ENCODE results near the gene ZNF318.
"Not testable (repeated sequence)": the region's sequence is repeated elsewhere in the genome, so short reads cannot be mapped to it uniquely, and the experiment has no call there.

The ZNF318 gene

DNA sequence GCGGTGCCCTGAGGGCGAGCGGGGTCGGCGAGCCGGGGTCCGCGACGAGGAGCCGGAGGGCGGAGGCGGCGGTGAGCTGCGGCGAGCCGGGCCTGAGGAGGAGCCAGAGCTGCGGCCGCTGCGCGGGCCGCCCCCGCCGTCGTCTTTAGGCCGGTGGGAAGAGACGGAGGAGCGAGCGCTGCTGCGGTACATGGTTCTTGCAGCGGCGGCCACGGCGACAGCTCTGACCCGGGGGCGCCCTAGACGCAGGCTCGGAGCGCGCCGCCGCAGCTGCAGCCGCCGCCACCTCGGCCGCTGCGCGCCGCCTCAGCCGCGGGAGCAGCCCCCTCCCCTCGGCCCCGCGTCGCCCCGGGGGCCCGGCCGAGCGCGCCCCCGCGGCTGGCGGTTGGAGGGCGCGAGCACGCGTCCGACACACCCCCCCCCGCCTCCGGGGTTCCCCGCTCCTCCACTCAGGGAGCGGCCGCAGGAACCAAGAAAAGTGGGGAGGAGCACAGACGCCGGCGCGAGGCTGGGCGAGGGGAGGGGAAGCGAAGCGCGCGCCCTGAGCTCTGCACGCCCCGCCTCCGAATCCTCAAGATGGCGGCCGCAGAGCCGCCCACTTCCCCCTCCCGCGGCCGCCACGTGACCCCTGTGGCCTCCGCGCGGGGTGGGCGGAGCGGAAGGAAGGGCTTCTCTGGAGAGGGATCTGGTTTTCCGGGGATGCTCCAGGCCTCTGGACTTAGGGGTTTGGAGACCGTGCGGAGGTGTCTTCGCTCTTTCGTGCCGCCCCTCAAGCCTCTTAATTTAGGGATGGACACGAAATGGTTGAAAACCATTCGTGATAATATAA is at the start of gene ZNF318:
TSS of gene ZNF318 (minus strand) at position 474 of the 829 bp plus-strand sequence. CDS start at position 192, 282 bp downstream.
- peak; percentile 82 for DNase-seq

DNA sequence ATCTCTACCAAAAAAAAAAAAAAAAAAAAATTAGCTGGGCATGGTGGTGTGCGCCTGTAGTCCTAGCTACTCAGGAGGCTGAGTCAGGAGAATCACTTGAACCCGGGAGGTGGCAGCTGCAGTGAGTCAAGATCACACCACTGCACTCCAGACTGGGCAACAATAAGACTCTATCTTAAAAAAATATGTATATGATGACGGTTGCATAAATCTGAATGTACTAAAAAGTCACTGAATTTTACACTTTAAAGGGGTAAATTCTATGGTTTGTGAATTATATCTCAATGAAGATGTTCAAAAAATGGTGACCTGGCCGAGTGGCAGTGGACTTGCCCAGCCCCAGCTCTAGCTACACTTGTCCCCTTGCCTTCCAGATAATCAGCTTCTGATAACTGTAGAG is 47.5 kb upstream of the ZNF318 start:
- no peak for DNase-seq

GRCh38 chr6:43415275-43415674 is 45.8 kb upstream of the ZNF318 start:
- not testable (repeated sequence) for DNase-seq

- DNase-seq, result no peak
Measured at GRCh38 chr6:43413002-43413401, 43.6 kb upstream of the ZNF318 start.

- DNase-seq, result no peak
Measured at GRCh38 chr6:43412541-43412940, 43.1 kb upstream of the ZNF318 start.

GRCh38 chr6:43410776-43411175 is 41.3 kb upstream of the ZNF318 start:
- not testable (repeated sequence) for DNase-seq

GRCh38 chr6:43408259-43408658 is 38.8 kb upstream of the ZNF318 start:
- DNase-seq, result no peak

- no peak for DNase-seq
Measured at GRCh38 chr6:43407296-43407695, 37.8 kb upstream of the ZNF318 start.

DNA sequence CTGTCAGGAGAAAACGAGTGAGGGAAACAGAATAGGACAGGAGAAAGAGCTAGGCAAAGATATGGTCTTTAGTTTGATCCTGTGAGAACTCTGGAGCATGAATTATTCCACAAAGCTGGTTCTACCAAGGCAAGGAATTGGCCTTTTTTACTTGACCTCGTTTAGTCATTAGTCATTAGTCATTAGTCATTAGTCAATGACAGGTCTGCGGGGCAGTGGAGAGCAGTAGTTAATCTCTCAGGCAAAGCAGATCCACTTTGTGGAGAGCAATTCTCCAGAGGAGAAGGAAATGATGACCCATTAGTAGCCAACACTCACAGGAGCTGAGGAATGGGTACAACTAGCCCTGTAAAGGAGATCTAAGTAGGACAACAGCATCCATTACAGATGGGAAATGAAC is 35.9 kb upstream of the ZNF318 start:
- DNase-seq, result no peak

DNA sequence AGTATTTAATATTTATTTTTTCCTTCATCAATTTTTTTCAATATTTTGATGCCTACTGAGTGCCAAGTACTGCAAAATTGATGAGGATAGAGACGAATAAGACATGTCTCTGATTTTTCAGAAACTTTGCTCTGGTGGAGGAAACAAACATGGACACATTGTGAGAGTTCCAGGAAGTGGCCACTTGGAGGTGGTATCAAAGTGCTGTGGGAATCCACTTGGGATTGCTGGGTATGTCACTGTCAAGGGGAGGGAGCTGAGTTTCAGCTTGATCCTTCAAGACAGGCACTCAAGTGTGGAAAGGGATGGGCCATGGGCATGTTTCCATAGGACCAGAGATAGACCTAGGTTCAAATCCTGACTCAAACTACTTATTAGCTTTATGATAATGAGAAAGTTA is 33.4 kb upstream of the ZNF318 start:
- no peak for DNase-seq

DNA sequence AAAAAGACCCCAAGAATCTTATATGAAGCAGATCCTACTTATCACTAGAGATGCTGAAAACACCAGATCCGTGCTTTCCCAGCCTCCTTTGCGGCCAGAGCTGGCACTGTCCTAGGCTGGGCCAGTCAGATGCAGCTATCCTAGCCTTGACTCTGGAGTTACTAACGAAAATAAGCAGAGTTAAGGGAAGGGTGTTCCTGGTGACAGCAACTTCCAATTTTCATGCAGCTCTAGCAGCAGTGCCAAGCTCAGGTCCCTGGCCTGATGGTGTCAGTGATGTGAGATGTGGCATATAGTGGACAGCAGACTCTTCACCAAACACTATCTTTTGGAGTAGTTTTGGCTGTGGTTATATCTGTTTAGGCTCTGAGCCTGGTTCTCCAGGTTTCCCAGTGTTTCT is 32.3 kb upstream of the ZNF318 start:
- DNase-seq, result no peak

GRCh38 chr6:43399932-43400487 is 30.6 kb upstream of the ZNF318 start:
- no peak for DNase-seq

DNA sequence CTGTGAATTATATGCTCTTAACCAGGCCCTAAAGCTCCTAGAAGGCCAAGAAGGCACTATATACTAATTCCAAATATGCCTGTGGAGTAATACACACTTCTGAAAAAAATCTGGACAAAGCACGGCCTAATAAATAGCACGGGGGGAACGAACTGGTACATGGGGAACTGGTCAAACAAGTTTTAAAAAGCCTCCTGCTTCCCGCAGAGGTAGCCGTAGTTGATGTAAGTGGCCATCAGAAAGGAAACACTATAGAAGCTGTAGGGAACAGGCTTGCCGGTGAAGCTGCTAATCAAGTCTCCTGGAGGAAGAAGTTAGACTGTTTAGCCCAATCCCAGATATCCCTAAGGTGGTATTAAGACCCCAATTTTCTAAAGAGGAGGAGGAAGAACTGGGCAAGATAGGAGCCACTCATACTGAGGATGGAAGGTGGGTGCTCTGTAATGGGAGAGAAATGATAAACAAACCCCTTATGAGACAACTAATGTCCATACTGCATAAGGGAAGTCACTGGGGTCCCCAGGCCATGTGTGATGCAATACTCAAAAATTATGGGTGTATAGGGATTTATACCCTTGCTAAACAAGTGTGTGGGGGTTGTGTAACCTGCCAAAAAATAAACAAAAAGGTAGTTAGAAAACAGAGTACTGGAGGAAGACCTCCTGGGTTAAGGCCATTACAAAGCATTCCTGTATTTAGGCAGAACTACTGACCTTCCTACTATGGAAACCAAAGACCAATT is 27.1 kb upstream of the ZNF318 start:
- no peak for DNase-seq

DNA sequence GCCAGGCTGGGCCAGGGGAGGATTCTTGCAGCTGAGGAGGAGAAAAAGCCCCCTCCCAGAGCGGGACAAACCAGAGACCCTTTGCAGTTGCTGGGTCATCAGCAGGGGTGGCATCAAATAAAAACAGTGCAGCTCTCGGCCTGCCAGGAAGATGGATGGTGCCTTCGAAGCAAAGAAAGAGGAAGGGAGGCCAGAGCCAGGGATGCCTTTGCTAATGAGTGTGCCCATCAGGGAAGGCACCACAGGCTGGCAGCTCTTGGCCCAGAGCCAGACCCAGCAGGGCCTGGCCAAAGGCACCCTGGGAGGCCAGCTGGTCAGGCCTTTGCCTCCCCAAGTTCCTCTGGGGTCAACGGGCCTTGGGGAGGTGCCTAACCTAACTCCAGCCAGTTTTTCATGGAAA is 26.3 kb upstream of the ZNF318 start:
- DNase-seq, result no peak

- no peak for DNase-seq
Measured at GRCh38 chr6:43394982-43395381, 25.5 kb upstream of the ZNF318 start.

- DNase-seq, result no peak
Measured at GRCh38 chr6:43393602-43394001, 24.2 kb upstream of the ZNF318 start.

GRCh38 chr6:43393133-43393532 is 23.7 kb upstream of the ZNF318 start:
- not testable (repeated sequence) for DNase-seq

DNA sequence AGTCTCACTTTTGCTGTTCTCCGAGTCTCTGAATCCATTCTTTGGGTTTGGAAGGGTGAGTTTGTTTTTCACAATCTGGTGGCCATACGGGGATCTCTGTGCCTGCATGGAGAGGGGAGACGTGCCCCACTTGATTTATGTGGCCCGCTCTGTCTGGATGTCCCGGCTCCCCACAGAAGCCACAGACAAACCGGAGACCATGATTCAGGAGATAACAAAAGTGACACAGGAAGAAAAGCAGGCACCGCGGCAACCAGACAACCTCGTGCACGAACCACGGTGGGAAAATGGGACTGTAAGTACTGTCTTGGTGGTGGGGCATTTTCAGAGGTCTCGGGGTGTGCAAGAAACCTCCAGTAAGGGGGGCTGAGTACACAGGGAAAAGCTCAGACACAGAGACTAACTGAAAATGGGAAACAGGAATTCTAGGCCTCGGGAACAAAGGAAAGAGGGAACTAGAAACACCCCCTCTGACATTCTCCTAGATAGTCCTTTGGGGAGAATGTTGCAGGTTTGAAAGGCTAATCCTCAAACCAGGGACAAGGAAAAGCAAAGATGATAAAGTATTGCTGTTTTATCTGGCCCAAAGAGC is 22.1 kb upstream of the ZNF318 start:
- no peak for DNase-seq

DNA sequence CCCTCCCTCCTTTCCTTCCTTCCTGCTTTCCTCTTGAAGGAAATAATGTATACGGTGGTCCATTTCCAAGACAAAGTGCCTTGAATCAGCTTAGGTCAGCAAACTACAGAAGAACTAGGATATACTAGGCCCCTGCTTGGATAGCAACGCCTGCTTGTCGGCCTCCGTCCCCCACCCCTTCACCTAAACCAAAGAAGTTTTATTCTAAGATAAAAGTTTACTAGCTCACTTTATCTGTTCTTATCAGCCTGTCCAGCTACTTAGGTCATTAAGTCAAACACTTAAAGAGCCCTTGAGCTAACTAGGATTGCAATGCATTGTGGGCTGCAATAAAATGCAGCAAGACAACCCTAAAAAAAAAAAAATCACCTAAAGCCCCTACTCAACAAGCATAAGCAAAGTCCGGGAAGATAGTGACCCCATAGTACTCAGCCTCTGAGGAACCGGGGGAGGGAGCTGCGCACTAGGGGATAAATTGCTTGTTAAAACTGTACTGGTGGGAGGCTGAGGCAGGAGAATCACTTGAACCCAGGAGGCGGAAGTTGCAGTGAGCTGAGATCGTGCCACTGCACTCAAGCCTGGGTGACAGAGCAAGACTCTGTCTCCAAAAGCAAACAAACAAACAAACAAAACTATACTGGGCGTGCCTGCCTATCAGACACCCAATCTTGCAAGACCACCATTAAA is 21.4 kb upstream of the ZNF318 start:
- DNase-seq, result not testable (repeated sequence)

DNA sequence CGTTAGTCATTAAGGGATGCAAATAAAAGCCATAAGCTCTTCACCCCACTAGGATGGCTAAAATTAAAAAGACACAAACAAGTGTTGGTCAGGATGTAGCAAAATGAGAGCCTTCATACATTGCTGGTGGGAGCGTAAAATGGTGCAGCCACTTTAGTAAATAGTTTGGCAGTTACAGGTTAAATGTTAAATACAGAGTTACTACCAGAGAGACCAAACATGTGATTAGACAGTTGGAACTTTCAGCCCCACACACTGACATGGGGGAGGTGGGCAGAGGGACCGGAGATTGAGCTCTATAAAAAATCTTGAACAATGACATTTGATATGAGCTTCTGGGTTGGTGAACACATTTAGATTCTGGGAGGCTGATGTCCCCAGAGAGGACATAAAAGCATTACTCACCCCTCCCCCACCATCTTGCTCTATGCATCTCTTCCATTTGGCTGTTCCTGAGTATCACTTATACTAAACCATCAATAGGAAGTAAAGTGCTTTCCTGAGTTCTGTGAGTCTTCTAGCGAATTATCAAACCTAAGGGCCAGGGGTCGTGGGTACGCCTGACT is 20.4 kb upstream of the ZNF318 start:
- DNase-seq, result no peak

GRCh38 chr6:43386492-43386891 is 17.0 kb upstream of the ZNF318 start:
- no peak for DNase-seq

- DNase-seq, result no peak
Measured at GRCh38 chr6:43383021-43383667, 13.7 kb upstream of the ZNF318 start.

Measured in NCI-H2107 (cell line).